ENCODE results near the gene CAMTA1.

DNA sequence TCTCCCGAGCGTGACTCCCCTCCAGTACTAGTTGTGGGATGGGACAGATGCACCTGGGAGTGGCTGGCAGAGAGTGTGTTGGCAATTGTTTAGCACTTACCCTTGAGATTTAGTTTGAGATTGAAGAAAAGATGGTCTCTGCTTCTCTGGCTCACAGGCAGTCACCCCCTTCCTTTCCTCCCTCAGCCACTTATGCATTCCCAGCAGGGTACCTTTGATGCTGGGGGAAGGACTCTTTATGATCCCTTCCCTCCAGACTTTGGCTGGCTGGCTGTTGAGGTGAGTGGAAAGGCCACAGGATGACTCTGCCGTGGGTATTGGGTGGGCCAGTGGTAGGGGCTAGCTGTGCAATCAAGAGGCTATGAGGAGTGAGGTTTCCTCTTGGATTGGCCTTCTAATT lies 236.8 kb downstream of the CAMTA1 start:
- TF ChIP-seq, protein P1, sequence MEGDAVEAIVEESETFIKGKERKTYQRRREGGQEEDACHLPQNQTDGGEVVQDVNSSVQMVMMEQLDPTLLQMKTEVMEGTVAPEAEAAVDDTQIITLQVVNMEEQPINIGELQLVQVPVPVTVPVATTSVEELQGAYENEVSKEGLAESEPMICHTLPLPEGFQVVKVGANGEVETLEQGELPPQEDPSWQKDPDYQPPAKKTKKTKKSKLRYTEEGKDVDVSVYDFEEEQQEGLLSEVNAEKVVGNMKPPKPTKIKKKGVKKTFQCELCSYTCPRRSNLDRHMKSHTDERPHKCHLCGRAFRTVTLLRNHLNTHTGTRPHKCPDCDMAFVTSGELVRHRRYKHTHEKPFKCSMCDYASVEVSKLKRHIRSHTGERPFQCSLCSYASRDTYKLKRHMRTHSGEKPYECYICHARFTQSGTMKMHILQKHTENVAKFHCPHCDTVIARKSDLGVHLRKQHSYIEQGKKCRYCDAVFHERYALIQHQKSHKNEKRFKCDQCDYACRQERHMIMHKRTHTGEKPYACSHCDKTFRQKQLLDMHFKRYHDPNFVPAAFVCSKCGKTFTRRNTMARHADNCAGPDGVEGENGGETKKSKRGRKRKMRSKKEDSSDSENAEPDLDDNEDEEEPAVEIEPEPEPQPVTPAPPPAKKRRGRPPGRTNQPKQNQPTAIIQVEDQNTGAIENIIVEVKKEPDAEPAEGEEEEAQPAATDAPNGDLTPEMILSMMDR (IDR thresholded peaks at IDR 0.05; ENCODE audit: insufficient read depth, low read depth, low read length) = no peak
- TF ChIP-seq EZH2 (IDR thresholded peaks at IDR 0.05; ENCODE audit: insufficient read depth, low read length) = no peak

Data from astrocyte (in vitro differentiated cells and primary cell).